Ascending aorta (tissue), 2 donors: ENCODE measurements around the gene ATXN7L1. TPM values are rescaled to one million over a fixed set of nuclear protein-coding genes. Genes with fewer than 3 reads are reported as not detected.
"Not testable (repeated sequence)": the region's sequence is repeated elsewhere in the genome, so short reads cannot be mapped to it uniquely, and the experiment has no call there.

Experiments
- DNase-seq, 2 donors: peaks; one replicate each; pipeline ENCODE4 v3.0.0-alpha.2; 2019; ENCODE audit warnings: low spot score in 2 of 2
- H3K27ac ChIP-seq, 2 donors: fragments of 200-600 bp; sonication (generic); one replicate each; pipeline ENCODE4 v1.5.1; 2016 to 2017; ENCODE audit warnings: mild to moderate bottlenecking in 1 of 2
- H3K27me3 ChIP-seq: fragments of 200-600 bp; sonication (generic); one replicate; pipeline ENCODE4 v1.5.1; 2017
- H3K36me3 ChIP-seq, 2 donors: fragments of 200-600 bp; sonication (generic); one replicate each; pipeline ENCODE4 v1.5.1; 2016
- H3K4me1 ChIP-seq, 2 donors: fragments of 200-600 bp; sonication (generic); one replicate each; pipeline ENCODE4 v1.5.1; 2016 to 2017; ENCODE audit warnings: mild to moderate bottlenecking in 1 of 2
- H3K4me3 ChIP-seq, 2 donors: fragments of 200-600 bp; sonication (generic); one replicate each; pipeline ENCODE4 v1.5.1; 2016 to 2017; ENCODE audit warnings: mild to moderate bottlenecking in 1 of 2
- H3K9me3 ChIP-seq, 2 donors: fragments of 200-600 bp; sonication (generic); one replicate each; pipeline ENCODE4 v1.5.1; 2016
- CTCF ChIP-seq, 3 experiments: fragments of 200-600 bp in 2 of 3; fragments of 450-650 bp in 1 of 3; sonication (generic) in 2 of 3; IDR thresholded peaks; one replicate each; pipeline ENCODE4 v1.5.1; 2016 to 2019; ENCODE audit warnings: antibody characterized with exemption in 3 of 3, mild to moderate bottlenecking in 1 of 3, moderate library complexity in 1 of 3
- intact Hi-C: fragments of 100-400 bp; cut with DNase I; formaldehyde crosslinking; loops from one replicate; pipeline ENCODE4 v1.15.1; 2023
- total RNA-seq: library from RNA; depleted of rRNA; stranded (reverse); fragments of >200 nt; gene quantifications from one replicate; pipeline ENCODE4 v1.1.0, GENCODE V29; 2016

The ATXN7L1 gene
- total RNA-seq, 1 donor from 2014 or later: 7.5 TPM

- DNase-seq: no peak
- no peak overlapping the region for H3K4me3 ChIP-seq
- H3K9me3 ChIP-seq: no peaks in the 10 kb centered on the region
- H3K4me1 ChIP-seq: no peaks in the 10 kb centered on the region
- no peak overlapping the region for H3K27ac ChIP-seq
- no peak for TF ChIP-seq CTCF (IDR thresholded peaks at IDR 0.05)
- no peaks in the 10 kb centered on the region for H3K36me3 ChIP-seq
- H3K27me3 ChIP-seq: no peaks in the 10 kb centered on the region
- intact Hi-C loops: no loop called here
These were observed 30.0 kb downstream of the ATXN7L1 start for GRCh38 chr7:105846404-105846803.

- H3K36me3 ChIP-seq, H3K27me3 ChIP-seq, H3K4me3 ChIP-seq, DNase-seq, H3K27ac ChIP-seq, H3K9me3 ChIP-seq, intact Hi-C loops, H3K4me1 ChIP-seq: not testable (repeated sequence)
These were observed 31.7 kb downstream of the ATXN7L1 start for GRCh38 chr7:105844681-105845080.

GRCh38 chr7:105841866-105842265 is 34.5 kb downstream of the ATXN7L1 start:
- Histone ChIP-seq H3K4me3 (no peak overlapping the region), H3K27ac (no peak overlapping the region), H3K36me3 (no peaks in the 10 kb centered on the region), H3K27me3 (no peaks in the 10 kb centered on the region), H3K9me3 (no peaks in the 10 kb centered on the region), H3K4me1 (peaks cover 0 to 7% of the 10 kb centered on the region in 2 donors)
- TF ChIP-seq CTCF (IDR thresholded peaks at IDR 0.05): no peak
- DNase-seq: no peak
- intact Hi-C loops: no loop called here

- Histone ChIP-seq H3K4me1 (peaks cover 0 to 7% of the 10 kb centered on the region in 2 donors), H3K27ac (no peak overlapping the region), H3K9me3 (no peaks in the 10 kb centered on the region), H3K27me3 (no peaks in the 10 kb centered on the region), H3K4me3 (no peak overlapping the region), H3K36me3 (no peaks in the 10 kb centered on the region)
- no peak for TF ChIP-seq CTCF (IDR thresholded peaks at IDR 0.05)
- intact Hi-C loops: no loop called here
- no peak for DNase-seq
These were observed 35.2 kb downstream of the ATXN7L1 start for GRCh38 chr7:105840981-105841749.

- H3K36me3 ChIP-seq: no peaks in the 10 kb centered on the region
- no peaks in the 10 kb centered on the region for H3K27me3 ChIP-seq
- peak overlapping the region; percentile 30 to 41 for H3K27ac ChIP-seq
- DNase-seq: no peak
- intact Hi-C loops: no loop called here
- TF ChIP-seq CTCF (IDR thresholded peaks at IDR 0.05): no peak
- H3K4me3 ChIP-seq: no peak overlapping the region
- H3K4me1 ChIP-seq: peaks cover 0 to 7% of the 10 kb centered on the region in 2 donors
- no peaks in the 10 kb centered on the region for H3K9me3 ChIP-seq
These were observed 37.1 kb downstream of the ATXN7L1 start for GRCh38 chr7:105839266-105839665.

- Histone ChIP-seq H3K36me3 (no peaks in the 10 kb centered on the region), H3K4me3 (peak overlapping the region in 1 of 2 donors; percentile 13), H3K9me3 (no peaks in the 10 kb centered on the region), H3K27ac (peak overlapping the region; percentile 30 to 41), H3K4me1 (peaks cover 0 to 7% of the 10 kb centered on the region in 2 donors), H3K27me3 (no peaks in the 10 kb centered on the region)
- no peak for DNase-seq
- no peak for TF ChIP-seq CTCF (IDR thresholded peaks at IDR 0.05)
- intact Hi-C loops: no loop called here
These were observed 37.7 kb downstream of the ATXN7L1 start for GRCh38 chr7:105838627-105839231.
